Measurements from ENCODE around the gene MPP2.

DNA sequence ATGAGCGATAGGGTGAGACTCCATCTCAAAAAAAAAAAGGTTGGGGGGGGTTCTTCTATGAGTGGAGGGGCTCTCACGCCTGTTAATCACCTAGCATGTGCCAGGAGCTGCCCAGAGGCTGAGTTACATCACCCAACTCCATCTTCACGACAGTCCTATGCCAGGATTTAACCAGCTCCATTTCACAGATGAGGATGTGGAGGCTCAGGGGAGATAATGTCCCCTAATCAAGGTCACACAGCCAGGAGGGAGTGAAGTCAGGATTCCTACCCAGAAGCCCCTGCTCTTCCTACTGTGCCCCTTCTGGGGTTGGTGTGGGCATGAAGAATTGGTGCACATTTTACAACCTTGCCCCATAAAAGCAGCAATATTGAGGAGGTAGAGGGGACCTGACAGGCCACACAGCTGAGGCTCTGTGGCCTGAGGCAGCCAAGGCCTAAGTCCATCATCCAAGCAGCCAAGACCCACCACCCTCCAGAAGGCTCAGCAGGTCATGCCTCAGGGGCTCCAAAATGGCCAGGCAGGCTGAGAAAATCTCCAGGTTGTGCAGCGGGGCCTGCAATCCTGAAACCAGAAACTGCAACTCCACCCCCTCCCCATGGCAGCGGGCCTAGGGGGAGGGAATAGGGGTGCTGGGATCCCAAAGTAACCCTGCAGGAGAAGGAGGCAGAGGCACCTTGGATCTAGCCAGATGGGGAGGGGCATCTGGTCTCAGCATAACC, 28.0 kb upstream of the MPP2 start:
- TF ChIP-seq EZH2phosphoT487 (IDR thresholded peaks at IDR 0.05; ENCODE audit: insufficient read depth, low read depth) (no peak), EZH2 (IDR thresholded peaks at IDR 0.05; ENCODE audit: insufficient read depth, poor library complexity, severe bottlenecking) (no peak)

All from GM23248 (cell line).